Hepatocyte (in vitro differentiated cells): ENCODE results near the gene ZNF467.

ENCODE experiments used
- EZH2 ChIP-seq: fragments of 200-600 bp; sonication (generic); IDR thresholded peaks from 2 replicates; pipeline ENCODE4 v1.6.1; 2016; ENCODE audit warnings: antibody characterized with exemption, mild to moderate bottlenecking, borderline replicate concordance
- TF ChIP-seq, protein P1 (sequence below): fragments of 200-600 bp; sonication (generic); IDR thresholded peaks from 2 replicates; pipeline ENCODE4 v1.5.1; 2016; ENCODE audit warnings: antibody characterized with exemption, mild to moderate bottlenecking; ENCODE audit not compliant: poor library complexity

DNA sequence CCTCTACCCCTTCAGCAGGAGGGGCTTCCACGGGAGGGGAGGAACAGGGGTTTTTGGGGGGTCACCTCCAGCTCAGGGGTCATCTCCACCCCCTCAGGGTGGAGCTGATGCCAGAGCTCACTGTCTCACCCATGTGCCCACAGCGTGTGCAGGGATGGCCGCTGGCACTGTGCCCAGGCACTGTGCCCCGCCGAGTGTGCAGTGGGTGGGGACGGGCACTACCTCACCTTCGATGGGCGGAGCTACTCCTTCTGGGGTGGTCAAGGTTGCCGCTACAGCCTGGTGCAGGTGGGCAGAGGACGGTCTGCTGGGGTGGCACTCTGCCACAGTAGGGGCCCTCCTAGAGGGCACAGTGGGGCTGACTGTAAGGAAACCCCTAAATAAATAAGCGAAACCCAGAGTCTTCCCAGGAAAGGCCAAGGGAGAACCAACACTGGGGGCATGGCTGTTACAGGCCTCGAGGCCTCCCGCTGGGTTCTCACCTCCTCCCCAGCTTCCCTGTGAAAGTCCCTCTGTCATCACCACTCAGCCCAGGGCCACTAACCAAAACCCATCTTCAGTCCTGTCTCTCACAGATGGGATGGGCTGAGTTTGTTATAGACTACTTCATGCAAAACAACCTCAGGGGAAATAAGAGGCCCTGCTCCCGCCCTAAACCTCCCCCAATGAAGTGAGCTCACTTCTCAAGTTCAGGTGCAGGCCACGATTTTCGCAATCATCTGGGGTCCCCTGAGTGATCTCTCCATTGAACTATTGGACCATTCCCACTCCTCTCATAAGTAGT, 7.4 kb upstream of the ZNF467 start:
- TF ChIP-seq, protein P1, sequence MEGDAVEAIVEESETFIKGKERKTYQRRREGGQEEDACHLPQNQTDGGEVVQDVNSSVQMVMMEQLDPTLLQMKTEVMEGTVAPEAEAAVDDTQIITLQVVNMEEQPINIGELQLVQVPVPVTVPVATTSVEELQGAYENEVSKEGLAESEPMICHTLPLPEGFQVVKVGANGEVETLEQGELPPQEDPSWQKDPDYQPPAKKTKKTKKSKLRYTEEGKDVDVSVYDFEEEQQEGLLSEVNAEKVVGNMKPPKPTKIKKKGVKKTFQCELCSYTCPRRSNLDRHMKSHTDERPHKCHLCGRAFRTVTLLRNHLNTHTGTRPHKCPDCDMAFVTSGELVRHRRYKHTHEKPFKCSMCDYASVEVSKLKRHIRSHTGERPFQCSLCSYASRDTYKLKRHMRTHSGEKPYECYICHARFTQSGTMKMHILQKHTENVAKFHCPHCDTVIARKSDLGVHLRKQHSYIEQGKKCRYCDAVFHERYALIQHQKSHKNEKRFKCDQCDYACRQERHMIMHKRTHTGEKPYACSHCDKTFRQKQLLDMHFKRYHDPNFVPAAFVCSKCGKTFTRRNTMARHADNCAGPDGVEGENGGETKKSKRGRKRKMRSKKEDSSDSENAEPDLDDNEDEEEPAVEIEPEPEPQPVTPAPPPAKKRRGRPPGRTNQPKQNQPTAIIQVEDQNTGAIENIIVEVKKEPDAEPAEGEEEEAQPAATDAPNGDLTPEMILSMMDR = no peak
- no peak for TF ChIP-seq EZH2
